Measurements from ENCODE around the gene PCLAF. TPM values are rescaled to one million over a fixed set of nuclear protein-coding genes. Genes with fewer than 3 reads are reported as not detected.
"Not testable (repeated sequence)": the region's sequence is repeated elsewhere in the genome, so short reads cannot be mapped to it uniquely, and the experiment has no call there.

The PCLAF gene
- total RNA-seq, 1 experiment from 2014 or later: 93.5 TPM

- no peak overlapping the region for H3K4me3 ChIP-seq (replicated peaks in 1 of 2; ENCODE audit: low read depth in 1 of 2, low read length in 2 of 2)
- H4K20me1 ChIP-seq (ENCODE audit: insufficient read depth): no peaks in the 10 kb centered on the region
- RAD21 ChIA-PET (ENCODE audit: low non-redundant PET in 1 of 2, low total read pairs in 2 of 2, uncharacterized antibody in 2 of 2, unreplicated experiment in 2 of 2): no interaction called here
- no peaks in the 10 kb centered on the region for H3K27me3 ChIP-seq (ENCODE audit: insufficient read depth, low read length)
- no peaks in the 10 kb centered on the region for H3K9me2 ChIP-seq (ENCODE audit: insufficient read depth)
- H3K79me2 ChIP-seq (ENCODE audit: insufficient read depth, low read length): peaks cover 52% of the 10 kb centered on the region
- H2AFZ ChIP-seq (ENCODE audit: low read depth, low read length, poor library complexity, severe bottlenecking): no peak overlapping the region
- no peak overlapping the region for H3K9ac ChIP-seq (ENCODE audit: low read length)
- H3K36me3 ChIP-seq (ENCODE audit: control insufficient read depth in 1 of 2, insufficient read depth in 2 of 2, low read length in 2 of 2): peaks cover 11 to 30% of the 10 kb centered on the region in 2 experiments; a peak in 2 of 4 replicates
- BruUV-seq (replicated peaks): no TSS peak
- no peaks in the 10 kb centered on the region for H3K4me1 ChIP-seq (ENCODE audit: control insufficient read depth in 1 of 2, insufficient read depth in 2 of 2, low read length in 2 of 2)
- POLR2A ChIA-PET: no interaction called here
- CTCF ChIA-PET: no interaction called here
- intact Hi-C loops (cut with micrococcal nuclease): no loop called here
- no peak for ATAC-seq
- no peak for DNase-seq (ENCODE audit: low read depth, low spot score)
- no peak overlapping the region for H3K4me2 ChIP-seq (ENCODE audit: low read length)
- no peak overlapping the region for H3K27ac ChIP-seq (ENCODE audit: low read depth, low read length)
- no peaks in the 10 kb centered on the region for H3K9me3 ChIP-seq (ENCODE audit: control insufficient read depth in 1 of 2, insufficient read depth in 1 of 2, low read depth in 1 of 2, low read length in 2 of 2)
- TF ChIP-seq MAX (IDR thresholded peaks at IDR 0.05): no peak
- TF ChIP-seq SRF (IDR thresholded peaks at IDR 0.05; ENCODE audit: low read depth): no peak
- TF ChIP-seq FOSL1 (IDR thresholded peaks at IDR 0.05; ENCODE audit: low read depth): no peak
- no peak for TF ChIP-seq RAD21 (IDR thresholded peaks at IDR 0.05; ENCODE audit: low read depth)
- no peak for TF ChIP-seq EGR1 (IDR thresholded peaks at IDR 0.05; ENCODE audit: low read depth)
- TF ChIP-seq TCF7L2 (IDR thresholded peaks at IDR 0.05; ENCODE audit: borderline replicate concordance, extremely low read depth, insufficient read depth, insufficient read length): no peak
- no peak for TF ChIP-seq CTCF (IDR thresholded peaks at IDR 0.05 in 2 of 3, conservative IDR thresholded peaks at IDR 0.05 in 1 of 3; ENCODE audit: borderline replicate concordance in 1 of 3, insufficient read depth in 1 of 3, low read depth in 2 of 3, low read length in 2 of 3)
- no peak for TF ChIP-seq EZH2 (IDR thresholded peaks at IDR 0.05)
- no peak for TF ChIP-seq SP1 (IDR thresholded peaks at IDR 0.05; ENCODE audit: low read depth)
- TF ChIP-seq ZBTB33 (IDR thresholded peaks at IDR 0.05; ENCODE audit: extremely low read depth, insufficient replicate concordance, low read length): no peak
- TF ChIP-seq SIN3A (IDR thresholded peaks at IDR 0.05; ENCODE audit: low read depth): no peak
These were observed 7.9 kb downstream of the PCLAF start for GRCh38 chr15:64373360-64373759.

GRCh38 chr15:64371383-64371782, 9.9 kb downstream of the PCLAF start:
- CTCF ChIA-PET; H3K27me3 ChIP-seq (ENCODE audit: insufficient read depth, low read length); H3K9me2 ChIP-seq (ENCODE audit: insufficient read depth); H3K9ac ChIP-seq (ENCODE audit: low read length); intact Hi-C loops (cut with micrococcal nuclease); H3K9me3 ChIP-seq (ENCODE audit: control insufficient read depth in 1 of 2, insufficient read depth in 1 of 2, low read depth in 1 of 2, low read length in 2 of 2); POLR2A ChIA-PET; DNase-seq (ENCODE audit: low read depth, low spot score); H3K4me2 ChIP-seq (ENCODE audit: low read length); H2AFZ ChIP-seq (ENCODE audit: low read depth, low read length, poor library complexity, severe bottlenecking); ATAC-seq; RAD21 ChIA-PET (ENCODE audit: low non-redundant PET in 1 of 2, low total read pairs in 2 of 2, uncharacterized antibody in 2 of 2, unreplicated experiment in 2 of 2); BruUV-seq (replicated peaks); H3K4me3 ChIP-seq (replicated peaks in 1 of 2; ENCODE audit: low read depth in 1 of 2, low read length in 2 of 2); H3K4me1 ChIP-seq (ENCODE audit: control insufficient read depth in 1 of 2, insufficient read depth in 2 of 2, low read length in 2 of 2); H3K27ac ChIP-seq (ENCODE audit: low read depth, low read length); H4K20me1 ChIP-seq (ENCODE audit: insufficient read depth): not testable (repeated sequence)
- Histone ChIP-seq H3K79me2 (ENCODE audit: insufficient read depth, low read length) (peaks cover 40% of the 10 kb centered on the region), H3K36me3 (ENCODE audit: control insufficient read depth in 1 of 2, insufficient read depth in 2 of 2, low read length in 2 of 2) (peaks cover 6 to 23% of the 10 kb centered on the region in 2 experiments; a peak in 2 of 4 replicates)
